Suprapubic skin (tissue), 4 donors: Measurements from ENCODE around the gene MDN1. TPM values are rescaled to one million over a fixed set of nuclear protein-coding genes. Genes with fewer than 3 reads are reported as not detected.
A peak's percentile ranks its signal among the peaks of the same experiment; 100 is the strongest.

Experiments used
- DNase-seq, 2 donors: peaks; one replicate each; pipeline ENCODE4 v3.0.0-alpha.2; 2019; ENCODE audit warnings: low spot score in 2 of 2
- H3K27ac ChIP-seq: fragments of 200-600 bp; sonication (generic); one replicate; pipeline ENCODE4 v1.5.1; 2019
- H3K27me3 ChIP-seq: fragments of 200-600 bp; sonication (generic); one replicate; pipeline ENCODE4 v1.5.1; 2019
- H3K36me3 ChIP-seq: fragments of 200-600 bp; sonication (generic); one replicate; pipeline ENCODE4 v1.5.1; 2019
- H3K4me1 ChIP-seq: fragments of 200-600 bp; sonication (generic); one replicate; pipeline ENCODE4 v1.5.1; 2019
- H3K4me3 ChIP-seq: fragments of 200-600 bp; sonication (generic); one replicate; pipeline ENCODE4 v1.5.1; 2019; ENCODE audit warnings: mild to moderate bottlenecking
- H3K9me3 ChIP-seq: fragments of 200-600 bp; sonication (generic); one replicate; pipeline ENCODE4 v1.5.1; 2019
- CTCF ChIP-seq, 2 donors: fragments of 200-600 bp in 1 of 2; fragments of 450-650 bp in 1 of 2; sonication (generic) in 1 of 2; IDR thresholded peaks; one replicate each; pipeline ENCODE4 v1.5.1; 2016 to 2019; ENCODE audit warnings: antibody characterized with exemption in 2 of 2, mild to moderate bottlenecking in 1 of 2, moderate library complexity in 1 of 2
- EP300 ChIP-seq: sonication (generic); formaldehyde crosslinking; IDR thresholded peaks from one replicate; pipeline ENCODE4 v1.6.1; 2017; ENCODE audit warnings: antibody characterized with exemption
- POLR2A ChIP-seq, 2 donors: fragments of 450-650 bp; IDR thresholded peaks; one replicate each; pipeline ENCODE4 v1.6.1; 2017; ENCODE audit warnings: antibody characterized with exemption in 2 of 2, mild to moderate bottlenecking in 2 of 2, moderate library complexity in 2 of 2
- POLR2AphosphoS5 ChIP-seq, 3 donors: sonication (generic); formaldehyde crosslinking; IDR thresholded peaks; one replicate each; pipeline ENCODE4 v1.6.1; 2017; ENCODE audit warnings: antibody characterized with exemption in 3 of 3
- WGBS: methylation state at CpG from one replicate; pipeline ENCODE4 v1.1.5; 2018; 5-methylcytosine and 5-hydroxymethylcytosine counted together
- total RNA-seq, 4 donors: library from RNA; depleted of rRNA; stranded (reverse); fragments of >200 nt; gene quantifications; one replicate each; pipeline ENCODE4 v1.1.0, GENCODE V29; 2016

Gene MDN1
- total RNA-seq, 4 donors from 2014 or later: 33.1 to 70.4 (median 44.5) TPM

- Histone ChIP-seq H3K27ac (no peak overlapping the region), H3K27me3 (no peaks in the 10 kb centered on the region), H3K9me3 (no peaks in the 10 kb centered on the region), H3K4me3 (no peak overlapping the region), H3K36me3 (peaks cover 2% of the 10 kb centered on the region), H3K4me1 (peaks cover 4% of the 10 kb centered on the region)
- WGBS: 85% methylated on average over 2 of the region's 2 CpGs
- TF ChIP-seq POLR2A (IDR thresholded peaks at IDR 0.05) (no peak), EP300 (no peak), POLR2AphosphoS5 (IDR thresholded peaks at IDR 0.05) (no peak), CTCF (IDR thresholded peaks at IDR 0.05) (no peak)
- no peak for DNase-seq
Measured at GRCh38 chr6:89842228-89842627, 22.6 kb upstream of the MDN1 start.

GRCh38 chr6:89840538-89840937, 20.9 kb upstream of the MDN1 start:
- Histone ChIP-seq H3K36me3 (no peaks in the 10 kb centered on the region), H3K27ac (no peak overlapping the region), H3K4me1 (peaks cover 4% of the 10 kb centered on the region), H3K27me3 (no peaks in the 10 kb centered on the region), H3K9me3 (no peaks in the 10 kb centered on the region), H3K4me3 (no peak overlapping the region)
- TF ChIP-seq POLR2AphosphoS5 (IDR thresholded peaks at IDR 0.05) (no peak), EP300 (no peak), CTCF (IDR thresholded peaks at IDR 0.05) (no peak), POLR2A (IDR thresholded peaks at IDR 0.05) (no peak)
- DNase-seq: no peak
- WGBS: 70% methylated on average over 3 of the region's 3 CpGs

DNA sequence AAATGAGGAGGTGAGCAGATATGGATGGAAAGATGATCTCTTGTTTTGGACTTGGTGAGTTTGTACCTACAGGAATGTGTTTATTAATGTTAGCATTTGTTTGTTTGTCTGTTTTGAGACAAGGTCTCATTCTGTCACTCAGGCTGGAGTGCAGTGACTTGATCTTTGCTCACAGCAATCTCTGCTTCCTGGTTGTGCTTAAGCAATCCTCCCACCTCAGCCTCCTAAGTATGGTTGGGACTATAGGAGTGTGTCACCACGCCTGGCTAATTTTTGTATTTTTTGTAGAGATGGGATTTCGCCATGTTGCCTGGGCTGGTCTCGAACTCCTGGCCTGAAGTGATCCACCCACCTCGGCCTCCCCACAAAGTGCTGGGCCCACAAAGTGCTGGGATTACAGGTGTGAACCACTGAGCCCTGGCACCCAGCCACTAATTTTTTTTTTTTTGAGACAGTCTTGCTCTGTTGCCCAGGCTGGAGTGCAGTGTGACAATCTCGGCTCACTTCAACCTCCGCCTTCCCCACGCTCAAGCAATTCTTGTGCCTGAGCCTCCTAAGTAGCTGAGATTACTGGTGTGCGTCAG, 17.1 kb upstream of the MDN1 start:
- 97% methylated on average over 8 of the region's 8 CpGs for WGBS

GRCh38 chr6:89834884-89835792, 15.5 kb upstream of the MDN1 start:
- H3K27me3 ChIP-seq: no peaks in the 10 kb centered on the region
- DNase-seq: no peak
- no peak overlapping the region for H3K4me3 ChIP-seq
- H3K27ac ChIP-seq: no peak overlapping the region
- H3K36me3 ChIP-seq: peaks cover 11% of the 10 kb centered on the region
- peaks cover 10% of the 10 kb centered on the region for H3K4me1 ChIP-seq
- 86% methylated on average over 12 of the region's 12 CpGs for WGBS
- TF ChIP-seq POLR2A (IDR thresholded peaks at IDR 0.05) (no peak), CTCF (IDR thresholded peaks at IDR 0.05) (no peak), POLR2AphosphoS5 (IDR thresholded peaks at IDR 0.05) (no peak), EP300 (no peak)
- no peaks in the 10 kb centered on the region for H3K9me3 ChIP-seq

More for the DNA sequence above, 17.1 kb upstream of the MDN1 start:
- Histone ChIP-seq H3K4me1 (no peaks in the 10 kb centered on the region), H3K9me3 (no peaks in the 10 kb centered on the region), H3K36me3 (peaks cover 11% of the 10 kb centered on the region), H3K27ac (no peak overlapping the region), H3K4me3 (no peak overlapping the region), H3K27me3 (no peaks in the 10 kb centered on the region)
- no peak for DNase-seq
- TF ChIP-seq POLR2A (IDR thresholded peaks at IDR 0.05) (no peak), EP300 (no peak), CTCF (IDR thresholded peaks at IDR 0.05) (no peak), POLR2AphosphoS5 (IDR thresholded peaks at IDR 0.05) (no peak)

GRCh38 chr6:89830170-89830809, 10.7 kb upstream of the MDN1 start:
- TF ChIP-seq POLR2A (IDR thresholded peaks at IDR 0.05) (no peak), EP300 (no peak), POLR2AphosphoS5 (IDR thresholded peaks at IDR 0.05) (no peak), CTCF (IDR thresholded peaks at IDR 0.05) (no peak)
- peak overlapping the region; percentile 99 for H3K4me3 ChIP-seq
- peak overlapping the region; percentile 81 for H3K27ac ChIP-seq
- DNase-seq: no peak
- no peaks in the 10 kb centered on the region for H3K9me3 ChIP-seq
- H3K27me3 ChIP-seq: no peaks in the 10 kb centered on the region
- peaks cover 19% of the 10 kb centered on the region for H3K4me1 ChIP-seq
- WGBS: 7% methylated on average over 15 of the region's 15 CpGs
- peaks cover 11% of the 10 kb centered on the region for H3K36me3 ChIP-seq
